B cell (primary cell): ENCODE measurements around the gene ZC3HAV1L. TPM values are rescaled to one million over a fixed set of nuclear protein-coding genes. Genes with fewer than 3 reads are reported as not detected.

ENCODE experiments used
- ATAC-seq: fragments of 200-7000 bp; cut with Tn5 transposase; one replicate; pipeline ENCODE4 v1.10.0; 2021; ENCODE audit warnings: low read depth, mild to moderate bottlenecking, moderate number of reproducible peaks, moderate library complexity
- CTCF ChIA-PET: fragments of 350-600 bp; sonication (Branson Sonifier 250); formaldehyde crosslinking; loops from one replicate; lab custom pipeline; 2021; ENCODE audit warnings: antibody characterized with exemption, inconsistent platforms; lab: Charles Lee
- POLR2A ChIA-PET: fragments of 350-600 bp; sonication (Branson Sonifier 250); formaldehyde crosslinking; loops from one replicate; lab custom pipeline; 2021; ENCODE audit warnings: antibody characterized with exemption; lab: Charles Lee
- DNase-seq: peaks from one replicate; pipeline ENCODE4 v3.0.0; 2013
- H2AFZ ChIP-seq: 2 replicates; pipeline ENCODE4 v1.6.1; 2012; ENCODE audit warnings: mild to moderate bottlenecking, low read depth, low read length; ENCODE audit not compliant: insufficient read depth, poor library complexity, severe bottlenecking
- H3K27ac ChIP-seq, 2 donors: 1 replicate in 1 of 2; 2 replicates in 1 of 2; pipeline ENCODE4 v1.5.1; 2012 to 2013; ENCODE audit warnings: low read length in 2 of 2, mild to moderate bottlenecking in 2 of 2, moderate library complexity in 1 of 2
- H3K27me3 ChIP-seq, 4 experiments: fragments of 200-600 bp in 1 of 4; sonication (generic) in 1 of 4; replicated peaks in 1 of 4; 1 replicate in 2 of 4; 2 replicates in 2 of 4; pipeline versions ENCODE4 v1.6.1 to v1.7.0; 2013 to 2016; ENCODE audit warnings: low read length in 3 of 4, mild to moderate bottlenecking in 2 of 4, mixed read lengths in 1 of 4, moderate library complexity in 1 of 4; ENCODE audit not compliant: insufficient read depth in 4 of 4, control insufficient read depth in 3 of 4; ENCODE audit errors: control extremely low read depth in 1 of 4
- H3K36me3 ChIP-seq, 2 experiments: replicated peaks in 1 of 2; 1 replicate in 1 of 2; 2 replicates in 1 of 2; pipeline versions ENCODE4 v1.6.1 to v1.7.1; 2013; ENCODE audit warnings: low read length in 1 of 2; ENCODE audit not compliant: insufficient read depth in 2 of 2, control insufficient read depth in 1 of 2; ENCODE audit errors: control extremely low read depth in 1 of 2, extremely low read depth in 1 of 2
- H3K4me1 ChIP-seq, 2 donors: fragments of 200-600 bp in 1 of 2; sonication (generic) in 1 of 2; 1 replicate in 1 of 2; 2 replicates in 1 of 2; pipeline versions ENCODE4 v1.5.1 to v1.6.1; 2013 to 2017; ENCODE audit warnings: low read length in 2 of 2; ENCODE audit not compliant: control insufficient read depth in 2 of 2, insufficient read depth in 2 of 2
- H3K4me2 ChIP-seq: replicated peaks from 2 replicates; pipeline ENCODE3; 2012; ENCODE audit warnings: mild to moderate bottlenecking, low read depth, low read length; ENCODE audit not compliant: poor library complexity, severe bottlenecking
- H3K4me3 ChIP-seq, 5 experiments: fragments of 200-600 bp in 1 of 5; sonication (generic) in 1 of 5; 1 replicate in 3 of 5; 2 replicates in 2 of 5; pipeline versions ENCODE4 v1.5.1 to v1.7.0; 2011 to 2016; ENCODE audit warnings: low read length in 4 of 5, mild to moderate bottlenecking in 4 of 5, low read depth in 2 of 5, control low read depth in 1 of 5, moderate library complexity in 1 of 5; ENCODE audit not compliant: insufficient read depth in 1 of 5; ENCODE audit errors: control extremely low read depth in 1 of 5, extremely low read depth in 1 of 5
- H3K79me2 ChIP-seq: fragments of 200-600 bp; sonication (generic); one replicate; pipeline ENCODE4 v1.6.0; 2016; ENCODE audit warnings: low read length; ENCODE audit not compliant: control insufficient read depth, insufficient read depth
- H3K9ac ChIP-seq: fragments of 200-600 bp; sonication (generic); 2 replicates; pipeline ENCODE4 v1.6.1; 2017; ENCODE audit warnings: mild to moderate bottlenecking, low read length, moderate library complexity
- H3K9me3 ChIP-seq, 3 donors: one replicate each; pipeline versions ENCODE4 v1.6.1 to v1.7.1; 2013; ENCODE audit warnings: low read length in 2 of 3; ENCODE audit not compliant: control insufficient read depth in 2 of 3, insufficient read depth in 1 of 3; ENCODE audit errors: control extremely low read depth in 1 of 3
- H4K20me1 ChIP-seq: 2 replicates; pipeline ENCODE4 v1.6.0; 2012; ENCODE audit warnings: mild to moderate bottlenecking, low read length; ENCODE audit not compliant: insufficient read depth, control insufficient read depth, poor library complexity, severe bottlenecking
- H3K27ac Mint-ChIP-seq: one replicate; pipeline ENCODE4 v1.8.0; 2021; ENCODE audit warnings: mixed read lengths
- H3K27me3 Mint-ChIP-seq: one replicate; pipeline ENCODE4 v1.8.0; 2021; ENCODE audit warnings: mixed read lengths
- H3K4me1 Mint-ChIP-seq: one replicate; pipeline ENCODE4 v1.8.0; 2021; ENCODE audit warnings: mixed read lengths
- H3K4me3 Mint-ChIP-seq: one replicate; pipeline ENCODE4 v1.8.0; 2021; ENCODE audit warnings: mixed read lengths
- H3K9me3 Mint-ChIP-seq: one replicate; pipeline ENCODE4 v1.8.0; 2022; ENCODE audit warnings: mixed read lengths; ENCODE audit not compliant: insufficient read depth
- CTCF ChIP-seq: fragments of 200-600 bp; IDR thresholded peaks from one replicate; pipeline ENCODE4 v1.8.0; 2022; ENCODE audit warnings: antibody characterized with exemption, mild to moderate bottlenecking
- EZH2 ChIP-seq: IDR thresholded peaks from 2 replicates; pipeline ENCODE4 v1.6.1; 2012; ENCODE audit warnings: borderline replicate concordance, low read depth, mild to moderate bottlenecking, moderate library complexity, low read length; ENCODE audit not compliant: insufficient read depth, poor library complexity, severe bottlenecking
- WGBS: methylation state at CpG from one replicate; pipeline ENCODE4 v1.1.5; 2013; ENCODE audit warnings: missing lambda C conversion rate; ENCODE audit not compliant: insufficient coverage; 5-methylcytosine and 5-hydroxymethylcytosine counted together
- intact Hi-C: fragments of 100-400 bp; cut with micrococcal nuclease; formaldehyde crosslinking; loops from one replicate; pipeline ENCODE4 v1.10.0; 2022
- polyA plus RNA-seq: library from polyadenylated mRNA; depleted of rRNA; stranded (reverse); fragments of >200 nt; gene quantifications from 2 replicates; pipeline ENCODE4 v1.2.3, GENCODE V29; 2012
- total RNA-seq, 2 donors: library from RNA; stranded (reverse); fragments of 120-200 nt in 1 of 2; gene quantifications; 1 replicate in 1 of 2; 2 replicates in 1 of 2; pipeline versions ENCODE4 v1.2.3 to v1.2.4, GENCODE V29; 2013 to 2022

Gene ZC3HAV1L
- total and polyA plus RNA-seq, 2 donors (not counting 1 experiment from before 2014, with no cell fraction given): 0.82 to 1.8 TPM

- H3K27me3 ChIP-seq: peaks cover 0 to 4% (median 0%) of the 10 kb centered on the region in 4 experiments
- H3K79me2 ChIP-seq: no peaks in the 10 kb centered on the region
- CTCF ChIA-PET: interaction anchor here (1.6 kb wide), 1 partner anchor 10 kb away, joined by 4 read pairs; no protein-coding TSS in a partner anchor
- no peaks in the 10 kb centered on the region for H3K9me3 Mint-ChIP-seq
- H3K27me3 Mint-ChIP-seq: no peaks in the 10 kb centered on the region
- H3K9me3 ChIP-seq: no peaks in the 10 kb centered on the region
- 98% methylated on average over 5 of the region's 5 CpGs for whole genome bisulfite sequencing
- no peak overlapping the region for H3K9ac ChIP-seq
- ATAC-seq (no peak), DNase-seq (no peak)
- no peak overlapping the region for H3K27ac ChIP-seq
- intact Hi-C loops: no loop called here
- peaks cover 8 to 10% of the 10 kb centered on the region in 2 donors for H3K4me1 ChIP-seq
- H4K20me1 ChIP-seq: no peaks in the 10 kb centered on the region
- H2AFZ ChIP-seq: no peak overlapping the region
- TF ChIP-seq EZH2: no peak
- TF ChIP-seq CTCF: no peak
- no peak overlapping the region for H3K27ac Mint-ChIP-seq
- H3K36me3 ChIP-seq: no peaks in the 10 kb centered on the region
- H3K4me1 Mint-ChIP-seq: peaks cover 8% of the 10 kb centered on the region
- POLR2A ChIA-PET: interaction anchor here (0.6 kb wide), 1 partner anchor 25 kb away, joined by 5 read pairs; no protein-coding TSS in a partner anchor
- H3K4me3 ChIP-seq: no peak overlapping the region
- peak overlapping the region; percentile 93 for H3K4me2 ChIP-seq
- peak overlapping the region; percentile 84 for H3K4me3 Mint-ChIP-seq
Measured at GRCh38 chr7:139034336-139034735, 1.5 kb downstream of the ZC3HAV1L start.

DNA sequence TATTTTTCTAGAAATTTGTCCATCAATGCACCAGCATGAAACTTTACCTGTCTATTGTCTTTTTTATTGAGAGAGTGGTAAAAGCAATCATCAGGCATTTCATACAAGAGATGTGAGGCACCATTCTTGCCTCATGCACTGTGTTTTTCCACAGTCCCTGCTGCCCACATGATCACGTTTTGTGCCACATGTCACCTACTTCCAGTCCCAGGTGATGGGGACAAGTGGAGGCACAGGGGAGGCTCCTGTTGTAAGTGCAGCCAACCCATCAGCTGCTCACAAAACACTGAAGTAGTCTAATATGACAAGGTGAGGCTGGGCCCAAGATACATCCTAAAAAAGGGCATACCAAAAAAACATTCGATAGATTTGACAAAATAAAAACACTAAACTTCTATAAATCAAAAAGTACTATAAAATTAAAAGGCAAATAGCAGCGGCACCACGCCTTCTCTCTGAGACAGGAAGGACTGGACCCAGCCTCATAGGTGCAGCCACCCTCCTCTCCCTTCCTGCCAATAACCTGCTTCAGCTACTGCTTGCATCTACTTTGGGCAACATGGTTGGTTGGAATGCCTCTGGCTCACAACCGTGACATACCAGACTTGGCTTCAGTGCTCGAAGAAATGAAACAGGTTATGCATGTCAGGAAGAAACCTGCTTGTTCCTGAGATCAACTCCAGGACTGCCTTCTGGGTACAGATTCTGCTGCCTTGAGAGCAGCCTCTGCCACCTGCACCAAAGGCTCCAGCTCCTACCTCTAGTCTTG is 2.3 kb downstream of the ZC3HAV1L start:
- no peak overlapping the region for H3K4me2 ChIP-seq
- 97% methylated on average over 5 of the region's 6 CpGs for WGBS
- H4K20me1 ChIP-seq: no peaks in the 10 kb centered on the region
- DNase-seq (no peak), ATAC-seq (no peak)
- H3K4me1 ChIP-seq: peaks cover 8 to 10% of the 10 kb centered on the region in 2 donors
- no peak overlapping the region for H3K27ac ChIP-seq
- TF ChIP-seq EZH2: no peak
- TF ChIP-seq CTCF: no peak
- H3K36me3 ChIP-seq: no peaks in the 10 kb centered on the region
- CTCF ChIA-PET: interaction anchor here (1.6 kb wide), 1 partner anchor 9 kb away, joined by 4 read pairs; no protein-coding TSS in a partner anchor
- no peaks in the 10 kb centered on the region for H3K9me3 ChIP-seq
- POLR2A ChIA-PET: no interaction called here
- no peaks in the 10 kb centered on the region for H3K9me3 Mint-ChIP-seq
- H3K4me3 ChIP-seq: no peak overlapping the region
- no peak overlapping the region for H3K9ac ChIP-seq
- H3K27ac Mint-ChIP-seq: no peak overlapping the region
- no peaks in the 10 kb centered on the region for H3K27me3 Mint-ChIP-seq
- H3K27me3 ChIP-seq: peaks cover 0 to 4% (median 0%) of the 10 kb centered on the region in 4 experiments
- H2AFZ ChIP-seq: no peak overlapping the region
- H3K4me3 Mint-ChIP-seq: no peak overlapping the region
- H3K79me2 ChIP-seq: no peaks in the 10 kb centered on the region
- peaks cover 8% of the 10 kb centered on the region for H3K4me1 Mint-ChIP-seq
- intact Hi-C loops: no loop called here
